GM12874 (cell line): ENCODE results near the gene RRBP1.

Experiments used
- TF ChIP-seq, protein P1 (sequence below): IDR thresholded peaks from 2 replicates; pipeline ENCODE4 v1.5.1; 2011; ENCODE audit warnings: low read depth, mild to moderate bottlenecking, control low read depth, low read length, moderate library complexity; ENCODE audit not compliant: insufficient read depth

The RRBP1 gene

DNA sequence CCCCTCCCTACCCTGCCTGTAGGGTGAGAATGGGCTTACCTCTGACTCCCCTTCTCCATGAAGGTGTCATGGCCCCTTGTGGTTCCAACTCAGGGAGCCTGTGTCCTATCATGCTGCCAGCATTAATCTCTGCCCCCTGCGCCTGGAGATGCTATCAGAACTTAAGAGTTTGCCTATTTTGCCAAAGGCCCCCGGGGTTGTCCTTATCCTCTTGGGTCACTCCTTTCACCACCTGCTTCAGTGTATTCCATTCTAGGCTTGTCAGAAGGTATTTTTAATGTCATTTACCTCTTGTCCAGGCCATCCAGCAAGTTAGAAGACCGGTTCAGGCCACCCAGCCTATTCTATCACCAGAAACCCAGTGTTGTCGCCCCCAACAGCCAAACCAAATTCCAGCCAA, 10.5 kb downstream of the RRBP1 start:
- TF ChIP-seq, protein P1, sequence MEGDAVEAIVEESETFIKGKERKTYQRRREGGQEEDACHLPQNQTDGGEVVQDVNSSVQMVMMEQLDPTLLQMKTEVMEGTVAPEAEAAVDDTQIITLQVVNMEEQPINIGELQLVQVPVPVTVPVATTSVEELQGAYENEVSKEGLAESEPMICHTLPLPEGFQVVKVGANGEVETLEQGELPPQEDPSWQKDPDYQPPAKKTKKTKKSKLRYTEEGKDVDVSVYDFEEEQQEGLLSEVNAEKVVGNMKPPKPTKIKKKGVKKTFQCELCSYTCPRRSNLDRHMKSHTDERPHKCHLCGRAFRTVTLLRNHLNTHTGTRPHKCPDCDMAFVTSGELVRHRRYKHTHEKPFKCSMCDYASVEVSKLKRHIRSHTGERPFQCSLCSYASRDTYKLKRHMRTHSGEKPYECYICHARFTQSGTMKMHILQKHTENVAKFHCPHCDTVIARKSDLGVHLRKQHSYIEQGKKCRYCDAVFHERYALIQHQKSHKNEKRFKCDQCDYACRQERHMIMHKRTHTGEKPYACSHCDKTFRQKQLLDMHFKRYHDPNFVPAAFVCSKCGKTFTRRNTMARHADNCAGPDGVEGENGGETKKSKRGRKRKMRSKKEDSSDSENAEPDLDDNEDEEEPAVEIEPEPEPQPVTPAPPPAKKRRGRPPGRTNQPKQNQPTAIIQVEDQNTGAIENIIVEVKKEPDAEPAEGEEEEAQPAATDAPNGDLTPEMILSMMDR: no peak

DNA sequence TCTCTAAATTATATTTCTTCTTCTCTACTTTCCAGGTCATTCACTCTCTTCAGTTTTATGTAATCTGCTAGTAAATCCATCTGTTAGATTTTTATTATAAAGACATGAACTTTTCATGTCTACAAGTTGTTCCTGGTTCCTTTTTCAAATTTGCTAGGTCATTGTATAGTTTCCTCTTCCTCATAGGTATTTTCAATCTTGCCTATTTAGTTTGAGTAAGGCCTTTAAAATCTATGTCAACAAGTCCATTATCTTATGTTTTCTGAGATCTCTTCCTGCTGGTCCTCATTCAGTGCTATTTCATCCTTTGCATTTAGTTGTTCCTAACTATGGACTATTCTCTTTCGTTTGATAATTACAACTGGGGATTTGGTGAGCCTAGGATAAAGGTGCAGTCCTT, 11.0 kb downstream of the RRBP1 start:
- TF ChIP-seq, protein P1: no peak

DNA sequence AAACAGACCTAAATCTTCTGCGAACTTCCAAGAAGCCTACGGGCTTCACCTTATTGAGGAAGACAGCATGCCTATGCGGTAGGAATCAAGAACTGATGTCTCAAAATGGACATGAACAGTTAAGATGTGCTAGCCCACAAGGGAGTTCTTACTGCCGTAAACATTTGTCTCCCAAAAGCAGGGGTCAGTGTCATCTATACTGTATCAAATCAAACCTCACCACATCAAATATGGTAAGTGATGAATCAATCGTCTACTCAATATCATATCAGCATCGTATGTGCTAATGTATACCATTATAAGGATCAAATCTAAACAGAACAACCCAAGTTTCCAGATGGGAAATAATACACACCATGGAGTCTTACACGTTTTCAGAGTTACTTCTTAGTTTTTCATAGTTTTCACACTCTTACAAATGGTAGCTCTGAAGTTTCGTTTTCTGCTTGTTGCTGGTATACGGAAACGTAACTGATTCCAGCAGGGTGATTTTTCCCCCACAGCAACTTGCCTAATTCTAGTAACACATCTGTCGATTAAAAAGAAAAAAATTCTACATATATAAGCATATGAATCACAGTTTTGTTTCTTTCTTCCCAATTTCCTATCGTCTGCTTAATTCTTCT, 12.6 kb downstream of the RRBP1 start:
- TF ChIP-seq, protein P1: no peak

GRCh38 chr20:17668432-17668831, 13.6 kb downstream of the RRBP1 start:
- TF ChIP-seq, protein P1: no peak

DNA sequence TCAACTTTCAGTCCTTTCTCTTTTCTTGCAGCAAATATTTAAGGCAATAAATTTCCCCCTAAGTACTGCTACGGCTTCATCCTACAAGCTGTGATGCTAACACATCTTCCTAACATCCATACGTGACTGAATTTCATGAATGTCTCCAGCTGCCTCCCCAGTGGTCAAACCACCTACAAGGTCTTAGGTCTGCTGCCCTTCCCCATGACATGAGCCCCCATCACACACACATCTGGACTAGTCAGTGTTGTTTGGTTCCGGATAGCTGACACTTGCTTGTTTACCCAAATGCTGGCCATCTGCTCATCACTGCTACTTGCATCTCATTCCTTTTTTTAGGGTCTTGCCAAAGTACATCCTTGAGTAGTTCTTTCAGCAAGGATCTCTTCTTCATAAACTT, 14.6 kb downstream of the RRBP1 start:
- TF ChIP-seq, protein P1: no peak

DNA sequence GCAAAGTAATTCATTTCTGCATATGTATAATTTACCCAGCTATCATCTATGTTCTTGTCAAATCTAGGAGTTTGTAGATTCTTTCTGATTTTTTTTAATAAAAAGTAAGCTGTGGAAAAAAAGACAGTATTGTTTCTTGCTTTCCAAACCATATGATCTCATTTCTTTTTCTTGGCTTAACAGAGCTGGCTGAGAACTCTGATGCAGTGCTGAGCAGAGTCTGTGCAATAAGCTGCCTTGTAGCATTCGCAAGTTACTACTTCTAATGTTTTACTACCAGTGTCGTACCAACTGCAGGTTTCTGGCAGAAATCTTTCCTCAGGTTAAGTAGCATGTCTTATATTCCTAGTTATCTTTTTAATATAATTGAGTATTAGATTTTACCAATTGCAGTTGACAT, 15.6 kb downstream of the RRBP1 start:
- TF ChIP-seq, protein P1: no peak

GRCh38 chr20:17665756-17666155, 16.3 kb downstream of the RRBP1 start:
- TF ChIP-seq, protein P1: no peak
